ENCODE data around the gene RHBDL1. TPM values are rescaled to one million over a fixed set of nuclear protein-coding genes. Genes with fewer than 3 reads are reported as not detected.
"Not testable (repeated sequence)": the region's sequence is repeated elsewhere in the genome, so short reads cannot be mapped to it uniquely, and the experiment has no call there.

RHBDL1 gene
- polyA plus RNA-seq, 1 donor = 1.8 TPM

DNA sequence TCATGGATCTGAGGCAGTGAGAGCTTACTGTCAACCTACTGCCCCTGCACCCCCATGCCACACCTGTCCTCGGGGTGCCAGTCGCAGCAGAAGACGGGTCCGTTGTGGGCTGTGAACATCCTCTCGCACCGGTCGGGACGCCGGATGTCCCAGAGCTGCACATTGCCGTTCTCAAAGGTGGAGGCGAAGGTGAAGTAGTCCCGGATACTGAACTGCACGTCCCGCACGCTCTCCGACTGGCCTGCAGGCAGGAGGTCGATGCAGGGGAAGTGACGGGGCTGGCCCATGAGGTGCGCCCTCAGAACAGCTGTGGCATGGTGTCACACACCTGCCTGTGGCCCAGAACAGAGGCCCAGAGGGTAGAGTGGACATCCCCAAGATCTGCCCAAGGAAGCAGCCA lies 12.0 kb downstream of the RHBDL1 start:
- DNase-seq = no peak

DNA sequence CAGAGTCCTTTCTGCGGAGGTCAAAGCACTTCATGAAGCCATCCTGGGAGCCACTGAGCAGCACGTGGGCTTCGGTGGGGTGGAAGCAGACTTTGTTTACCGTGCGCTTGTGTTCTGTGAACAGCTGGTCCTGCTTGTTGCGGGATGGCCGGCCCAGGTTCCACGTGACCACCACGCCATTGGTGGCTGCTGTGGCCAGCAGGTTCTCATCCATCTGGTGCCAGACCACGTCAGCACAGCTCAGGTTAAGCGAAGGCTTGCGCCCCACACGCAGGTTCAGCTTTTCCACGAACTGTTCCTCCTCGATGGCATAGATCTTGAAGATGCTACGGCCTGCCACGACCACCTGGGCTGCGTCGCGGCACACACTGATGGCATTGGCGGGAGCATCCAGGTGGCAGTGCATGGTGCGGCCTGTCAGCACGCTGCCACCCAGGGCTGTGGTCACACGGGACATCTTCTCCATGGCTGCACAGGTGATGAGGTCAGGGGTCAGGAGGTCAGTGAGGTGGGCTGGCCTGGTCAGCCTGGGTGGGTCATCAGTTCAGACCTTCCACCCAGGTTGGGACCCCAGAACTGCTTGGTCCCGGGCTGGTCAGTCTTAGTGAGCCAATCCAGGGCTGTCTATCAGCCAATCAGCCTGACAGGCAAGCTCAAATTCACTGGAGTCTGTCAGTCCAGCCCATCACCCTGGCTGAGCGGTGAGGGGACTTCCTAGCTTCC lies 13.9 kb downstream of the RHBDL1 start:
- no peak for DNase-seq

DNA sequence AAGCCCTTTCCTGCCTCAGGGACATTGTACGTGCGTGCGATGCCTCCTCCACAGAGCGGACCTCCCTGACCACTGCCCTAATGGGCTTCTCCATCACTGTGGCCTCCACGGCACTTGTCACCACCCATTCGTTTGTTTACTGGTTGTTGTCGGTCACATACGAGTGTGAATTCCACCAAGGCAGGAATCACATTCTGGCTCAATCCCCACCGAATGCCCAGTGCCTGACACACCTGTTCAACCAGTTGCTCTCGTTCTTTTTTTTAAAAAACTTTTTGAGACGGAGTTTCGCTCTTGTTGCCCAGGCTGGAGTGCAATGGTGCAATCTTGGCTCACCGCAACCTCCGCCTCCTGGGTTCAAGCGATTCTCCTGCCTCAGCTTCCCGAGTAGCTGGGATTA lies 15.8 kb downstream of the RHBDL1 start:
- not testable (repeated sequence) for DNase-seq

DNA sequence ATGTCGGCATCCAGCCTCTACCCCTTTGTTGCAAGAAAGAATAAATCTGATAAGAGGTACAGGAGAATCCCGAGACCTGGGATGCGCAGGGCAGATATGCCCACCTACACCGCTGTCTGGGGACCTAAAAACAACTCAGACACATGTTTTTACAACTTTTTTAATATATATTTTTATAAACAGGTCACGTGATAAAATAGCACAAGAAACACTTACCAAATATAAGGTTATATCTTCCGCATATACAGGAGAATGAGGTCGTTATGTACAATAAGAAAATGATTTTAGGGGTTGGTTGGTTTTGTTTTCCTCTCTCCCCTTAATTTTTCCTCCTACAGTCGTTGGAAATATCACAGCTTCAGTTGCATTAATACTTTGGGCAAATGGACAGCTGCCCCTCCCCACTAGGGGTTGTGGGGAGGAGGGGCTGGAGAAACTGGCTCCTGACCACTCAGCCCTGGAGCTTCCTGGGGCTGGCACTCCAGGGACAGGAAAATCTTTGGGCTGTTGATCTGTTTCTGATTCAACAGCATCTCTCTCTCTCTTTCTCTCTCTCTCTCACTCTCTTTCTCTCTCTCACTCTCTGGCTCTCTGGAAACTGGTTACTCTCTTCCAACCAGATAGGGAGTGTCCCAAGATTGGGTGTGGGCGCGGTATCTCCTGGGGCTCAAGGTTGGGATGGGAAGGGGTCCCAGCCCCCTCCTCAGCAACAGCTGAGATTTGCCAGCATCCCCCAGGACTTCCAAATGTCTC lies 17.1 kb downstream of the RHBDL1 start:
- DNase-seq = no peak

DNA sequence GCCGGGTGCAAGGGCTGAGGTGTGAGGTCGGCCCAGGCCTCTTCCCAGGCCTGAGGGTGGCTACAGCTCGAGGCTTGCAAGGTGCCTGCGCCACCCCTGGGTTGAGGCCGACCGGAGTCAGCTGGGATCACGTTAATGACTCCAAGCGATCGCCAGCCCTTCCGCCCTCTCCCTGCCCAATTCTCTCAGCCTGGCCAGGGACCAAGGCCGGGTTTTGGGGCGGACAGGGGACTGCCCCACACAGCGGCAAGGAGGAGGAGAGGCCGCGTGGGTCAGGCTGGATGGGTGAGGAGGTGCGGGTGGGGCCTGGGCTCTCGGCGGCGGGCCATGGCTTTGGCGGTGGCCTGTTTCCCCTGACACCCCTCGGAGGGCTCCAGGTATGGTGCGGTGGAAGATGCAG lies 17.9 kb downstream of the RHBDL1 start:
- DNase-seq = no peak

DNA sequence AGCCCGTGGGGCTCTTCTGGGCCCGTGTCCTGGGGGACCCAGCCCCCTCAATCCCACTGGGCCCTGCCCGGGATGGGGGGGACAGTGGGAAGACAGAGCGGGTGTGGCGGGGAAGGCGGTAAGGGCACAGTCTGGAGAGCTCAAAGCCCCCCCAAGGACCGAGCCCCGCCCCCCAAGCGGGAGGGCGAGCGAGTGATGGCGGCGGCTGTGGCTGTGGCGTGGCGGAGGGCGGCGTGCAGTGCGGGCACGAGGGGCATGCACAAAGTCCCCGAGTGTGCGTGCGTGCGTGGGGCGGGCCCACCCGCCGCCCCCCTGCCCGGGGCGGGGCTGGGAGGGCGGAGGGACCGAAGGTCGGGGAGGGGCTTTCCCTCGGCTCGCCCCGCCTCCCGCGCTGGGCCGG lies 18.3 kb downstream of the RHBDL1 start:
- DNase-seq = no peak

DNA sequence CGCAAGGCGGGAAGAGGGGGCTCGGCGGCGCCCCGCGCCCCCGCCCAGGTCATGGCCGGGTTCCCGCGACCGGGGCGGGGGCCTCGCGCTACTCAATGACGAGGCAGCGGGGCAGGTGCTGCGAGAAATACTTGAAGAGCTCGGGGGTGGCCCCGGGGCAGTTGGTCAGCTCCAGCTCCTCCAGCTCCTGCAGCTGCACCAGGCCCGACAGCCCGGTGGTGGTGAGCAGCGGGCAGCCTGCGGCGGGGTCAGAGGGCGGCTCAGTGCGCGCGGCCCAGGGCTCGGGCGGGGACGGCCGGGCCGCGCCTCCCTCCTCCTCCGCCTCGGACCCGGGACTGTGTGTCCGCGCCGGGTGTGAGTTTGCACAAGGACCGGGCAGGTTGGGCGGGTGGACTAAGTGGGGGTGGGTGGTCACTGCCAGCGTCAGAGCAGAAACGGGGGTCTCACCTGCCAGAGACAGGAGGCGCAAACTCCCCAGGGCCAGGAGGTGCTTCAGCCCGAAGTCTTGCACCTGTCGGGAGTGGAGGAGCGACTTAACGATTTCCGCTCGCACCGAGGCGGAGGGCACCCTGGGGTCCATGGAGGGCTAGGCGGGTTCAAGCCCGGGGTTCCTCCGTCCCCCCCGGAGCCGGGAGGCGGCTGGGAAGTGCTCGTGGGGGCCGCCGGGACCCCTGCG lies 18.9 kb downstream of the RHBDL1 start:
- DNase-seq = no peak

DNA sequence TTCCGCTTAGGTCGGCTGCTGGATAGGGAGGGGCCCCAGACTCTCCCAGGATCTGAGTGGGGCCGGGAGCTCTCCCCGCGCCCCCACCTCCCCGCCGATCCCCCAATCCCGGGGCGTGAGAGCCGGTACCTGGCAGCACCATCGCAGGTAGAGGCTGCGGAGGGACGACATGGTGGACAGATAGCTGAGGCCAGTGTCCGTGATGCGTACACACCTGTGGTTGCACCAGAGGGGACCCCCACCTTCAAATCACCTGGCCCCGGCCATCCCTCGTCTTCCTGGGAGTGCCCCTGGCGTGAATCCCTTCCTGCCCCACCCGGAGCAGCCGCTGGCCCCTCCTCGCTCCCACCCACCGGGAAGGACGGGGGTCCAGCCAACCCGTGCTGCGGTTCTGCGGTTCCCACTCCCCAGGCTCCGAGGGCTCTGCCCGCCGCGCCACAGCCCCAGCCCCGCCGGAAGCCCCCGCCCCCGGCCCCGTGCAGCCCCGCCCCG lies 19.4 kb downstream of the RHBDL1 start:
- DNase-seq = no peak

DNA sequence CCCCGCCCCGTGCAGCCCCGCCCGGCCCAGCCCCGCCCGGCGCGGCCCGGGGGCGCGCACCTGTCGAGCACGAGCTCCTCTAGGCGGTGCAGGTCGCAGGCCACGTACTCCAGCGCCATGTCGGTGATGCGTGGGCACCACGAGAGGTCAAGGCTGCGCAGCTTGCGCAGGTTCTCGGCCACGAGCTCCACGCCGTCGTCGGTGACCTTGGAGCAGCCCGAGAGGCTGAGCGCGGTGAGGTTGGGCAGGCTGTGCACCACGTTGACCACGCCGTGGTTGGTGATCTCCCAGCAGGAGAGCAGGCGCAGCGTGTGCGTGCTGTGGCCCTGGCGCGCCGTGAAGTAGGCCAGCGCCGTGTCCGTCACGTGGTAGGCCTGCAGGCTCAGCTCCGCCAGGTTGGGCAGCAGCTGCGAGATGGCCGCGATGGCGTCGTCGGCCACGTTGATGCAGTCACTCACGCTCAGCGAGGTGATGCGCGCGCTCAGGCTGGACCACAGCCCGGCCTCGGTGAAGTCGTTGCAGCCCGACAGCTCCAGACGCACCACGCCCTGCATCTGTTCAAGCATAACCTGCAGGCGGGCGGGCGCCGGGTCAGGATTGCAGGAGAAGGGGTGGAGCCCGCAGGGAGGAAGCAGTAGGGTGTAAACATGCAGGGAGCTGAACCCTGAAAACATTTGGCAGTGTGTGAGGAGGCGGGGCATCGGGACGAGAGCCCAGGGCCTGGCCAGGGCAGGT lies 20.1 kb downstream of the RHBDL1 start:
- DNase-seq = no peak

DNA sequence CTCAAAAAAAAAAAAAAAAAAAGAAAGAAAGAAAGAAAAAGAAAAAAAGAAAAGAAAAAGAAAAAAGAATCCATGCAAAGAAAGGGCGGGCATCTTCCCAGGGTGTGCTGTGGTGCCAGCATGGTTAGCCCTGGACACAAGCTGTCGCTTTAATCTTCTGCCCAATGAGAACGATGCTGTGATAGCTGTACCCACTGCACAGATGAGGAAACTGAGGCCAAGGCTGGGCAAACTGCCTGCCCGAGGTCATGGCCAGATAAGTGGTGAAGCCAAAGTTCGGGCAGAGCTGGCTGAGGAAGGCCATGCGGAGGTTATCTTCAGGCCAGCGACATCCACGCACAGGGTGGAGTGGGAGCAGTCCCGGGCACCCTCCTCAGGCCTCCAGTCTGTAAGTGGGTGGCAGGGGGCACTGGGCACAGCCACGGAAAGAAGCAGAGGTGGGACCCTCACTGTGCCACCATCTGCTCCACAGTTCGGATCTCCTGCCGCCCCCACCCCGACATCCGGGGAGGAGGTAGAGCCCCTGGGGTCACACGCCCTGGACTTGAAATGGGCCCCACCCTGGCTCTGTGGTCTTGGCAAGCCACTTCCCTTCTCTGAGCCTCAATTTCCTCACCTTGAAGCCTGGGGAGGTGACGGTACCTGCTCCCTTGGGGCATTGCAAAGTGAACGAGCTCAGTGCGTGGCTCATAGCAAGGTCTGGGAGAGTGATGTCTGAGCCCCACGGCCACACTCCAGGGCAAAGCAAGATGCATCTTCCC lies 23.6 kb downstream of the RHBDL1 start:
- DNase-seq = no peak

DNA sequence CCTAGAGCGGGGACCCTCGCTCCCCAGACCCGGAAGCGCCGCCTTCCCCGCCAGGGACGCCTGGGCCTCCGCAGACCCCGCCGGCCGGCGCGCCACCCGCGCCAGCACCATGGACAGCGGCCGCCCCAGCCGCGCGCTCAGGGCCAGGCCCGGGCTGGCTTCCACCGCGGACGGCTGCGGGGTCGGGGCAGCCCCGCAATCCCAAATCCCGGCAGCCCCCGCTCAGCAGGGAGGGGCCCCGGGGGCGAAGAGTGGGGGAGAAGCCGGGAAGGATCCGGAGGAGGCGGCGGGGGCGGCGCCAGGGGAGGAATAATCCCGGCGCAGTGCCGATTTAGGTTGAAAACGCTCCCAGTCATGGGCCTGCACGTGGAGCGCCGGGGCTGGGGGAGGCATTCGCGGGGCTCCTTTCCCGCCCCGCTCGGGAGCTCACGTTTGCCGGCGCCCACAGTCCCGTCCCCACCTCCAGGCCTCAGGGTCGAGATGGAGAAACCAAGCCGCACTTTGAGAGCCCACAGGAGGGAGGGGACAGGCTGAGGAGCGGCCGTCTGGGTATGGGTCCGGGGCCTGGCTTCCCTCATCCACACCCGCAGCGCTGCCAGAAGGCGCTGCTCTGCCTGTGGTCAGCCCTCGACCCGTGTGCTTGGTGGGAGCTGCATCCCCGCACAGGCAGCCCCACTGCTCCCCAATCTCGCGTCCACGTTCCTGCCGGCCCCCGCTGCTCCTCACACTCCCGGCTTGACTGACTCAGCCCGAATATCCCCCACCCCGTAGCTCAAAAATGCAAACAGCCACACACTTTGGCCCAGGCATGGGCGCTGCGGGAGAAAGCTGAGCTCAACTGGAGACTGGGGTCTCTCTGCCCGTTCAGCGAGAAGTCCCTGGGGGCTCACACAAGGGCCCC lies 25.5 kb downstream of the RHBDL1 start:
- no peak for DNase-seq

DNA sequence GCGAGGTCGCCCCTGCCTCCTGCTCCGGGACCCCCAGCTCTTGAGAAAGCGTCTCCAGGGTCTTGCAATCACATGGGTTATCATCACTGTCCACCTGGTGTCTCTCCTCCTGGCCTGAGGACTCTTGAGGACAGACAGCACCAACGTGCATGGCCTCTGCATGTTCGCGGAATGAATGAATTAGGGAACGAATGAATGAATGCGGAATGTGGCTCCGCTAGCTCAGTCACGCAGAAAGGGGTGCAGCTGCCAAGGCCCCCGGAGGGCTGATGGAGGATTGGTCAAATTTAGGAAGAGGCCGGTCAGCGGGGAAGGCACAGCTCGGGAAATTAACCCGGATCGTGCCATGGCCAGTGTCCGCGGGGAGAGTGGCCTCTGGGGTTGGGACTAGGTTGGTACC lies 26.9 kb downstream of the RHBDL1 start:
- no peak for DNase-seq

DNA sequence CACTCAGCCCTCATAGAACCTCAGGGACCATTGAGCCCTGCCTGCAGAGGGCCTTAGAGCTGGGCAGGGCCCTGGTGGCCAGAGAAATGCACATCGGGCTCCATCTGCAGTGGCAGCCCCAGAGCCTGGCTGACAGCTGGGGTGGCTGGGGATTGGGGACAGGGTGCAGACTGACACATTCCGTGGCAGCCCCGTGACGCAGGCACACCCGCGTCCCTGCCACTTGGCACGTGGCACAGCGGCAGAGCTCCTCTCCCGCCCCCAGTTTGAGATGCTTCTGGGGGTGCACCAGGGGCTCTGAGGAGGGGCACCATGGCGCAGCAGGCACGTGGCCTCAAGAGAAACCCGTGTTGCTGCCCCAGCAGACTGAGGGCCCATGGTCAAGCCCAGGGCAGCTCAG lies 27.9 kb downstream of the RHBDL1 start:
- no peak for DNase-seq

DNA sequence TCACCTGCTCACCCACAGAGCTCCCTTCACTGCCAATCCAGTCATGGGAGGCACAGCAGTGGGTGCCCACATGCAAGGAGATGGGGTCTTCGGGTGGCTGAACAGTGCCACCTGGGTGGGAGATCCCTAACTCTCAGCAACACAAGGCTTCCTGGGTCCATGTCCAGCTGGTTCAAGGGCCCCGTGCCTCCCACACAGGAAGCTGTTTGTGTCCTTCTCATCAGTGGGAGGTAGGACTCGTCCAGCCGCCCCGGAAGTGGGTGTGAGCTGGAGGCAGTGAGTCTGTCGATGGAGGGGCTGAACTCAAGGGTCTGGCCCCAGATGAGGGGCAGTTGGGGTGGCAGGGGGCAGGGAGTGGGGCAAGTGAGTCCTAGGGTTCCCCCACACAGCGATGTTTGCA lies 28.6 kb downstream of the RHBDL1 start:
- DNase-seq = no peak

DNA sequence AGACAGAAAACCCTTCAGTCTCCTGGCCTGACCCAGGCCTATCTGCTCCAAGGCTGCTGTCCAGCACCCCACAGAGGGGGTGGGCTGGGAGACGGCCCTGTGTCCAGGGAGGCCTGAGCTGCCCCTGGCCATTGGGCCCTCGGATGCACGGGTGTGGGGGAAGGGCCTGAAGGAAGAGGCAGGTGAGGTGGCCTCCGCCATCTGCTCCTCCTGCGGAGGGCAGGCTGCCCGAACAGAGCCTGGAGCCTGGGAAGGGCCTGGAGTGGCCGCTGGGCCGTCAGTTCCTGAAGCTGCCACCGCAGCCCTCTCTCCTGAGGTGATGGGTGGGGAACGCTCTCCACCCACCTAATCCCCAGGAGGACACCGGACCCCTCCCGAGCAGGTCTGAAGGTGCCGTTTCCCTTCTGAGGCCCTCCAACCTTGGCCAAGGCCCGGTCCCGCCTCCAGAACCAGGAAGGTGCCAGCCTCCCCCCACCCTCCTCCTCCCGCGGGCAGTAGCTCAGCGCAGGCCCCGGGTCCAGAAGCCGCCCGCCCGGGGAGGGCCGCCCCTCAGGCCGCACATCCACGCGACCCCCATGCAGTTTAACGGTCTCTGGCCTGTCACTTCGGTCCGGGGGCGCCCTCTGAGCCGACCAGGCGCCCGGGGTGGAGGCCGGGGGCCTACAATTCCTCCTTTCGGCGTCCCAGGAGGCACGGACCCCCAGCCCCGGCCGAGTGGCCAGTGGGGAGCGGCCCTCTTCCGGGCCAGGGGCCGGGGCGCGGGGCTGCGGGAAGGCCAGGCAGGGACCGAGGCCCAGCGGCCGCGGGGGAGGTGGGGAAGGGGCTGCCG lies 29.3 kb downstream of the RHBDL1 start:
- no peak for DNase-seq

DNA sequence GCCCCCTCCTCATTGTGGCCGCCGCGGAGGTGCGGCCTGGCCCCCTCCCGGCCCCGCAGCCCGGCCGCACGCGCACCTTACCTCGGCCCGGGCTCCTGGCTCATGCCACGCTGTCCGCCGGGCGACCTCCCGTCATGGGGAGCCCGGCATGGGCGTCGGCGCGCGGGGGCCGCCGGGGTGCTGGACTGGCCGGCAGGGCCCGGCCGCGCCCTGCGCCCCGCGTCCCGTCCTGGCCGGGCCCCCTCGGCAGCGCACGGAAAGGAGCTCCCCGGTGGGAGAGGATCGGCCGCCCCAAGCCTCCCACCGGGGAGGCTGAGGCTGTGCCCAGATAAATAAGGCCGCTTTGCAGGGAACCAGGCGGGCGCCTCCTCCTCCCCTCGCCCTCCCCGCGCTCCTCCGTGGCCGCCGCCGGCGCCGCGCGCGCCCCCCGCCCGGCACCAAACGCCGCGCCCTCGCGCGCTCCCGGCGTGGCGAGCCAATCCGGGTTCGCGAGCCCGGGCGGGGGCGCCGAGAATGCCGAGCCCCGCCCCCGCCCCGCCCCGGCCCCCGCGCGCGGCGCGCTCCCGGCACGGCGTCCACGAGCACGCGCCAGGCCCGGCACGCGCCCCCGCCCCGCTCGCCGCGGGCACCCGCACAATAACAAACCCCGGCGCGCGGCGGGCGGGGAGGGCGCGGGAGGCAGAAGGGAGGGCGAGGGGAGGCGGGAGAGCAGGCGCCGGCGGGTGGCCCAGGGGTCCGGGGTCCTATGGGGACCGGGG lies 30.1 kb downstream of the RHBDL1 start, which contains the start of gene FBXL16:
TSS of gene FBXL16 (minus strand) at position 371 of the 758 bp plus-strand sequence. CDS start 8,396 bp downstream, outside the sequence.
- DNase-seq = no peak

DNA sequence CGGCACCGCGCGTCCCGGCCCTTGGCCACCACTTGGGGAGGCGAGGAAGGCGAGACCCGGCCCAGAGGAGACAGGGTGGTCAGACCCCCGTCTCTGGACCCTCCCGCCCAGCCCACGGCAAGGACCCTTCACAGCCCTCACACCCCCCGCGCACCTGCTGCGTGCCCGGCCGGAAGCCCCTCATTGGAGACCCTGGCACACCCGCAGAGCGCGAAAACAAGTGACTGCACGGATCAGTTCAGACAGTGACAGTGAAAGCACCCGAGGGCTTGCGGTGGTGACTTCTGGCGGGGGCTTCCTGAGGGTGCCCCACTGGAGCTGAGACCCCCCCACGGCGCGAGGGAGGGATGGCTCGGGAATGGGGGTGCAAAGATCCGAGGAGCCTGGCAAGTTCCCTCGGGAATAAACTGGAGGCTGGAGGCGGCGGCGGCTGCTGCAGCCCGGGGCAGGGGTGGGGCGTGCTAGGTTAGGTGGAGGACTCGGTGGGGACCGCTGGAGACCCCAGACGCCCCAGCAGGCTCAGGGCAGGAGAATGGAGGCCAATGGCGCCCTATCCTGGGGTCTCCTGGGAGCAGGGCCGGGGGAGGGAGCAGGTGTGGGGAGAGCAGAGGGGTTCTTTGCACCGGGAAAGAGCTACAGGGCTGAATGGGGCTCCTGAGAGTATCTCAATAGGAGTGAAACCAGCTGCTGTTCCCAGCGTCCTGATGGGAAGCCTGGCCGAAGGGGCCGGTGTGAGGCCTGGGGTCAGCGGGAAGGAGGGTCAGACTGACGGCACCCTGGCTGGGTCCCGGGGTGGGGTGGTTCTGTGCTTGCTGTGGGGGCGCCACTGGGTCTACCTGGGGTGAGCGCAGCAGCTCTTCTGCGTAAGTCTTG lies 31.0 kb downstream of the RHBDL1 start:
- DNase-seq = no peak

DNA sequence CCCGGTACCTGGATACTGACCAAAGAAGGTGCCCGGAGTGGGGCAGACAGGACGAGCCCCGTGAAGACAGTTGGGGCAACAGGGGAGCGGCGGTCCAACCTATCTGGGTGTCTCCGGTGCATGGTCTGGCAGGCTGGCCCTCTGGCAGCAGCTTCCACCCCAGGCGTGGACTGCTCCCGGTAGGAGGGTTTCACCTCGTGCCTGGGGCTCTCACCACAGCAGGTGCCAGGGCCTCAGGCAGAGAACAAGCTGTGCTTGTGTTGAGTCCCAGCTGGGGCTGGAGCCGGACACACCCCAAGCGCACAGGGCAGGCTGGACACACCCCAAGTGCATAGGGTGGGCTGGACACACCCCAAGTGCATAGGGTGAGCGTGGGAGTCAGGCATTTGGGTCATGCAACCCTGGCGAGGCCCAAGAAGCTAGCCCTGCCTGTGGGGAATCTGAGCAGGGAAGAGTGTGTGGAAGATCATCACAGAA lies 31.6 kb downstream of the RHBDL1 start:
- no peak for DNase-seq

Data from hindlimb muscle (tissue), 1 donor.